GM12874 (cell line): Measurements from ENCODE around the gene CACNB1.

Experiments used
- TF ChIP-seq, protein P1 (sequence below): IDR thresholded peaks from 2 replicates; pipeline ENCODE4 v1.5.1; 2011; ENCODE audit warnings: low read depth, mild to moderate bottlenecking, control low read depth, low read length, moderate library complexity; ENCODE audit not compliant: insufficient read depth

The CACNB1 gene

DNA sequence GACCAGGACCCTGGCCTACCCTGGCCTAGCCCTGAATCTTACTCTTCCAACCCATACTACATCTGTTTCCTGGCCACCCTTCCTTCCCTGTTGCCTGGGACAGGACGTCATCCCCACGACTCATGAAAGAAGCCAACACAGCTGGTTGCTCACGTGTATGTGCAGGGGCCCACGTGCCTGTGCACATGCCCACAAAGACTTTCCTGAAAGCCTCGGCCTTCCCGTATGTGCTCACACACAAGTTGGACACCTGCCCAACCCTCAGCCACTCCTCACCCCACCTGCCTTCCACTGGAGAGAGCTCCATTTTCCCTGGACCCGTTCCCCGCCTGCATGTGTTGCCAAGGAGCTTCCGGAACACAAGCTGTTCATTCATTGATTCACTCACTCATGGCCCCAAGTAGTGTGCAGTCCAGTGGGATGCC is 53.0 kb downstream of the CACNB1 start:
- TF ChIP-seq, protein P1, sequence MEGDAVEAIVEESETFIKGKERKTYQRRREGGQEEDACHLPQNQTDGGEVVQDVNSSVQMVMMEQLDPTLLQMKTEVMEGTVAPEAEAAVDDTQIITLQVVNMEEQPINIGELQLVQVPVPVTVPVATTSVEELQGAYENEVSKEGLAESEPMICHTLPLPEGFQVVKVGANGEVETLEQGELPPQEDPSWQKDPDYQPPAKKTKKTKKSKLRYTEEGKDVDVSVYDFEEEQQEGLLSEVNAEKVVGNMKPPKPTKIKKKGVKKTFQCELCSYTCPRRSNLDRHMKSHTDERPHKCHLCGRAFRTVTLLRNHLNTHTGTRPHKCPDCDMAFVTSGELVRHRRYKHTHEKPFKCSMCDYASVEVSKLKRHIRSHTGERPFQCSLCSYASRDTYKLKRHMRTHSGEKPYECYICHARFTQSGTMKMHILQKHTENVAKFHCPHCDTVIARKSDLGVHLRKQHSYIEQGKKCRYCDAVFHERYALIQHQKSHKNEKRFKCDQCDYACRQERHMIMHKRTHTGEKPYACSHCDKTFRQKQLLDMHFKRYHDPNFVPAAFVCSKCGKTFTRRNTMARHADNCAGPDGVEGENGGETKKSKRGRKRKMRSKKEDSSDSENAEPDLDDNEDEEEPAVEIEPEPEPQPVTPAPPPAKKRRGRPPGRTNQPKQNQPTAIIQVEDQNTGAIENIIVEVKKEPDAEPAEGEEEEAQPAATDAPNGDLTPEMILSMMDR, result no peak

DNA sequence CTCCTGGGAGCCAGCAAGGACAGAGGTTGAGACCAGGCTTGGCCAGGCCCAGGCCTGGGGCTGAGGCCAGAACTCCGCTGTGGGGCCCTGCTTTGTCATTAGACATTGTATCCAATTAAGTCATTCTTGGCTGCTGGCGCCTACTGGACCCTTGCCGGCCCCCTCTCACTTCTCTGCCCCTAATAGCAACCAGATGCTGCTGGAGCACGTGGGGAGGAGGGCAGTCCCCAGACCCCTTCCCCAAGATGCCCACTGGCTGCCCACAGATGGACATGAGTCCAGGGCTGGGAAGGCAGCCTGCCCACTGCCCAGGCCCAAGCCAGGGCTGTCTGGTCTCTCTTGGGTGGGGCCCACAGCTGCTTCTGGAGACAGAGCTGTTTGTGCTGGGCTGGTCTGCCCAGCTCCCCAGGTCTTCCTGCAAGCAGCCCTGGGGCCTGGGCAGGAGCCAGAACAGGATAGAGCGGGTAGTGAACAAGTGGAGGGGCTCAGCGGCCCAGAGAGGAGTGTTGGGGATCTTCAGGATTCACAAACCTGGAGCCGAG is 53.8 kb downstream of the CACNB1 start:
- TF ChIP-seq, protein P1, result no peak

DNA sequence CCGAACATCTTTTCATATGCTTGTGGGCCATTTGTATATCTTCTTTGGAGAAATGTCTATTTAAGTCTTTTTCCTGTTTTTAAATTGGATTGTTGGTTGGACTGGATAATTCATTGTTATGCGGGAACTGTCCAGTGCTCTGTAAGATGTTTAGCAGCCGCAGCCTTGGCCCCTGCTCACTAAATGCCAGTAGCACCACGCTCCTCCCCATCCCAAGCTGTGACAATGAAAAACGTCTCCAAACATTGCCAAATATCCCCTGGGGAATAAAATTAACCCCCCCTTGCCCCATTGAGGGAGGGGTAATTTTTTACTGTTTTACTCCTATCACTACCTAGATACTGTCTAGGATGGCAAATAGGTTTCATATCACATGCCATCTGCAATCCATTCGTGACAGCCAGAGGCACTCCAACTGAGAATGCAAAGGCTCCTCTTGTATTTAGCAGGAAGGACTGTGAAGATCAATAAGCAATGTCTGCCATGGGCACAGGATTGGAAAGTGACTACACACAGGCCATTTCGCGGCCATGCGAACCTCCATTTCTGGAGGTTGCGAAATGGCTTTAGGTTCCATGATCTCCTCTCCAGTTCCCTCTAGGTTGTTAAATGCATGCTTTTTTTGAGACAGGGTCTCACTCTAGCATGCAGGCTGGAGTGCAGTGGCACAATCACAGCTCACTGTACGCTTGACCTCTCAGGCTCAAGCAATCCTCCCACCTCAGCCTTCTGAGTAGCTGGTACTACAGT is 55.4 kb downstream of the CACNB1 start:
- TF ChIP-seq, protein P1, result no peak

DNA sequence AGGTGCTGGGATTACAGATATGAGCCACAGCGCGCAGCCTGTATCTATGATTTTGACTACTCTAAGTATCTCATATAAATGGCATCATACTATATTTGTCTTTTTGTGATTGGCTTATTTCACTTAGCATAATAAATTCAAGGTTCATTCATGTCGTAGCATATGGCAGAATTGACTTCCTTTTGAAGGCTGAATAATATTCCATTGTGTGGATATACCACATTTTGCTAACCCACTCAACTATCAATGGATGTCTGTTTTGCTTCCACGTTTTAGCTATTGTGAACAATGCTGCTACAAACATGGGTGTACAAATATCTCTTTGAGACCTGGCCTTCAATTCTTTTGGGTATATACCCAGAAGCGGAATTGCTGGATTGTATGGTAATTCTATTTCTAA is 56.2 kb downstream of the CACNB1 start:
- TF ChIP-seq, protein P1, result no peak

DNA sequence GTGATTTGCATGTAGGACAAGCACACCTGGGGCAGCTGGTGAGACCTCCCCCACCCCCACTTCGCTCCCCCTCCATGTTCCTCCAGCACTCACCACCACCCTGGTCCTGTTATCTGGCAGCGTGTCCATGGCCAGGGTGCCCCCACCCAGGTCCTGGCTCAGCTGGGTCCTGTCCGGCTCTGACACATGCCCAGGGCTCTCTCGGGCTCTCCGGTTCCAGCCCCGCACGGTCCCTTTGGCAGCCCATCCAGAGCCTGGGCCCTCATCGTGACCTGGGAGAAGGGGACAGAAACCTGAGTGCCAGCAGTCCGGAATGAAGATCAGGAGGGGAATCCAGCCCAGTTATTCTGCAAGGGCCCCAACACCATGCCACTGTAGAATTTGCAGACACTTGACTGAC is 57.9 kb downstream of the CACNB1 start:
- TF ChIP-seq, protein P1, result no peak

DNA sequence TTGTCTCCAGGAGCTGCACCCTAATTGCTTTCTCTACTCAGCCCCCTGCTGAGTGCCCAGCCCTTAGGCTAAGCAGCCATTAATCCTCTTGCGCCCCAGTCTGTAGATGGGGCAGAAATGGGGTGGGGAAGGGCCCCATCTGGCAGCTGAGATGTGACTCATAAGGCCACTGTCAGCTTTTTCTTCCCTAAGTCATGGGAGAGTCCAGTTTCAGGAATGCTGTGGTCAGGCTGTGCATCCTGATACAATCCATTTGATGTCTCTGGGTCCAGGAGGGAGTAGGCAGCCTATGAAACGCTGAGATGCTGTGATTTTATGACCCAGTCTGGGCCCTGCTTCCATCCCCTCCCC is 58.3 kb downstream of the CACNB1 start:
- TF ChIP-seq, protein P1, result no peak

DNA sequence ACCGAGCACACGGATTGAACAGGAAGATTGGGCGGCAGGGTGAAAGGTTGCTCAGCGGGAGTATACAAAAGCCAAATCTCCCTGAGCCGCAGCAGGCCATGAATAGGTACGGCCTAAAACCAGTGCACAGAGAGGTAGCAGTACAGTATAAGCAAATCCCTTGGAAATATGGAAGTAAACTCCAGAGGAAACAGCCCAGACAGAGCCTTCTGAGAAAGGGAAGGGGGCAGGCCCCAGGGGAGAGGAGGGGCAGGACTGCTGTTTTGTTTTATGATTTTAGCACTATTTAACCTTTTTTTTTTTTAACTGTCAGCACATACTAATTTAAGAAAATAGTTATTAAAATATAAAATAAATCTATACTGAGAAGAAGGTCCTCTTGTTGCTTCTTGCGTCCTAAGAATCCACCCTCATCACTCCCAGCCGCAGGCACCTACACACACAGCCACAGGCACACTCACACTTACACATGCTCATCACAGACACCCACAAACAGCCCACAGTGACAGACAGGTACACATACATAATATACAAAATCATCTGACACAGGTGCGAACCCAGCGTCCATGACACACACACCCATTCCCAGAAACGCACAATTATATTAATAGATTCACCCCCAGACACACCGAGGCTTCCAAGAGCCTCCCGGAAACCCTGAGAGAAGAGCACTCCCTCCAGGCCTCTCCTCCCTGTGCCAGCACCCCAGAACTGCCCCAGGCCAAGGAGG is 58.9 kb downstream of the CACNB1 start:
- TF ChIP-seq, protein P1, result no peak
